ENCODE data around the gene HCAR3.
"Not testable (repeated sequence)": the region's sequence is repeated elsewhere in the genome, so short reads cannot be mapped to it uniquely, and the experiment has no call there.

Gene HCAR3

DNA sequence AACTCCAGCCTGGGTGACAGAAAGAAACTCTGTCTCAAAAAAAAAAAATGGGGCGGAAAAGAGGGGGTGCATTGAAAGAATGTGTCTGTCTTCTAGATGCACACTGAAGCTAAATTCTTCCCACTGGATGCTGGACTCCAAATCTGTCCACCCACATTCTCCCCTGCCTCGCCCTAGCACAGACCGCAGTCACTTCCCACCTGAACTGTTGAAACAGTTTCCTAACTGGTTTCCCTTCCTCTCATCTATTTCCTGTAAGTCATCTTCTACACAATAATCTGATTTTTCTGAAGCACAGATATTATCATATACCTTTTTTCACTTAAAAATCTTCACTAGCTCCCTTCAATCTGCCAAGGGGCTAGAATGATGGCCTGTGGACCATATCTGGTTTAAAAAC lies 15.6 kb upstream of the HCAR3 start:
- H3K4me3 ChIP-seq (ENCODE audit: low read length): no peak overlapping the region

DNA sequence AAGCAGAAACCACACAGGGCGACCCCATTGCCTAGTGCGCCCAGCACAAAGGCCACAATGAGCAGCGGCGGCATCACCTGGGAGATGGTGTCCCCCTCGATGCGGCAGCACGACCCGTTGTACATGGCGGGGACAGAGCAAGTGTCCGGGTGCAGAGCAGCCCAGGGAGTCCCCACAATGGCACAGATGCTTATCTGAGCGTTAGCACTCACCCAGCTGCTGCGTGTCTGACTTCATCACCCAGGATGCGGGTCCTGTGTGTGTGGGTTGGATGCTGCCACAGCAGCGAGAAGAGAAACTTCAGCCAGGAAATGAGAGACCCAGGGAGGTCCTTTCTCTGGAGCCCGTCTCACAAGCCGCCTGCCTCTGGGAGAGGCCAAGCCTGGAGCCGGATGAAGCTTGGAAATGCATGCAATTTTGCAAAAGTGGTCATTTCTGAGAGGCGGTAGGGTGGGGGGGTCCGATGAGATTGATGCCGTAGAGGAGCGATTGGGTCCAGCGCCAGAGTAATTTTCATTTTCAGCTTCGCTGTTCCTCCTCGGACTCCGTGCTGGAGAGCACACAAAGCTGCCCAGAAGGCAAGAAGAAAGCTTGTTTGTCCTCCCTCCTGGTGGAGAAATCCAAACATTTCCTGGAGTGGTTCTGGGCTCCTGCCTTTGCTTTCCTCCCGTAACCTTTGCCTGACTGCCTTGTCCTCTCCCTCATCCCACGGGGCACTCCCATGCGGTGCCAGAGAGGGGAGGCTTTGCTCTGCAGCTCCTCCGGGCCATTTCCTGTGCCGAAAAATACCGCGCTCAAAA lies 13.8 kb upstream of the HCAR3 start, which contains the start of gene HCAR1:
Gene HCAR1, minus strand, starts transcription at position 630 of the 800 bp plus-strand sequence. Its CDS starts 505 bp downstream, at position 125.
- no peaks in the 10 kb centered on the region for H3K27me3 ChIP-seq (ENCODE audit: insufficient read depth, low read length)
- H3K9me3 ChIP-seq (ENCODE audit: low read length): no peaks in the 10 kb centered on the region
- H3K4me3 ChIP-seq (ENCODE audit: low read length): no peak within 1 kb of the TSS
- no peaks in the 10 kb centered on the region for H3K36me3 ChIP-seq (ENCODE audit: insufficient read depth, low read length)
- H3K4me1 ChIP-seq (ENCODE audit: insufficient read depth, low read length): no peaks in the 10 kb centered on the region
- H2AFZ ChIP-seq (ENCODE audit: low read depth, low read length): no peak within 1 kb of the TSS

More for the DNA sequence above, 15.6 kb upstream of the HCAR3 start:
- H2AFZ ChIP-seq (ENCODE audit: low read depth, low read length): no peak overlapping the region
- H3K4me1 ChIP-seq (ENCODE audit: insufficient read depth, low read length): no peaks in the 10 kb centered on the region
- no peaks in the 10 kb centered on the region for H3K9me3 ChIP-seq (ENCODE audit: low read length)
- H3K36me3 ChIP-seq (ENCODE audit: insufficient read depth, low read length): no peaks in the 10 kb centered on the region
- H3K27me3 ChIP-seq (ENCODE audit: insufficient read depth, low read length): no peaks in the 10 kb centered on the region

GRCh38 chr12:122729583-122730214 lies 13.1 kb upstream of the HCAR3 start:
- Histone ChIP-seq H3K27me3 (ENCODE audit: insufficient read depth, low read length) (no peaks in the 10 kb centered on the region), H3K4me3 (ENCODE audit: low read length) (no peak overlapping the region)

DNA sequence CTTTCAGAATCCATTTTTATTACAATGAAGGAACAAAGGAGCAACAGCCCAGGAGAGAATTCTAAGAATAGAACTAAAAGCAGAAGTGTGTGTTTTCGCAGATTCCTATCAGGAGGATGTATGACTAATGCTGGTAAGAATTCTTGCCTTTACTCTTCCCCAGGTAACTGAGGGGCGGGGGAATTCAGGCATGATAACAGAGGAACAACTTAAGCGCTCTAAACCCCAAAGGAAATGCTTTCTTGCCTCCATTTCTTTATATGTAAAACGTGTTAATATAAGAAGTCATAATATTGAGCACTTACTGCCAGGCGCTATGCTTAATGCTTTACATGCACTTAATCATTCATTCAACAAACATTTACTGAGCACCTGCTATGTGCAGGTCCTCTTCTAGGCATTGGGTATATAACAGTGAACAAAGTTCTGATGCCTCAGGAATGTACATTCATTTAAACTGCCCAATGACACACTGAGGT lies 9.5 kb upstream of the HCAR3 start:
- H3K36me3 ChIP-seq (ENCODE audit: insufficient read depth, low read length): no peaks in the 10 kb centered on the region
- H3K27me3 ChIP-seq (ENCODE audit: insufficient read depth, low read length): no peaks in the 10 kb centered on the region
- H3K4me1 ChIP-seq (ENCODE audit: insufficient read depth, low read length): no peaks in the 10 kb centered on the region
- no peaks in the 10 kb centered on the region for H3K9me3 ChIP-seq (ENCODE audit: low read length)
- H3K4me3 ChIP-seq (ENCODE audit: low read length): no peak overlapping the region
- no peak overlapping the region for H2AFZ ChIP-seq (ENCODE audit: low read depth, low read length)

More at GRCh38 chr12:122729583-122730214, 13.1 kb upstream of the HCAR3 start:
- Histone ChIP-seq H3K4me1 (ENCODE audit: insufficient read depth, low read length) (no peaks in the 10 kb centered on the region), H2AFZ (ENCODE audit: low read depth, low read length) (no peak overlapping the region), H3K36me3 (ENCODE audit: insufficient read depth, low read length) (no peaks in the 10 kb centered on the region), H3K9me3 (ENCODE audit: low read length) (no peaks in the 10 kb centered on the region)

- Histone ChIP-seq H3K4me1 (ENCODE audit: insufficient read depth, low read length) (no peaks in the 10 kb centered on the region), H3K4me3 (ENCODE audit: low read length) (no peak overlapping the region), H3K9me3 (ENCODE audit: low read length) (no peaks in the 10 kb centered on the region), H3K27me3 (ENCODE audit: insufficient read depth, low read length) (no peaks in the 10 kb centered on the region), H3K36me3 (ENCODE audit: insufficient read depth, low read length) (no peaks in the 10 kb centered on the region), H2AFZ (ENCODE audit: low read depth, low read length) (no peak overlapping the region)
Observed at GRCh38 chr12:122725452-122726079, 9.0 kb upstream of the HCAR3 start.

DNA sequence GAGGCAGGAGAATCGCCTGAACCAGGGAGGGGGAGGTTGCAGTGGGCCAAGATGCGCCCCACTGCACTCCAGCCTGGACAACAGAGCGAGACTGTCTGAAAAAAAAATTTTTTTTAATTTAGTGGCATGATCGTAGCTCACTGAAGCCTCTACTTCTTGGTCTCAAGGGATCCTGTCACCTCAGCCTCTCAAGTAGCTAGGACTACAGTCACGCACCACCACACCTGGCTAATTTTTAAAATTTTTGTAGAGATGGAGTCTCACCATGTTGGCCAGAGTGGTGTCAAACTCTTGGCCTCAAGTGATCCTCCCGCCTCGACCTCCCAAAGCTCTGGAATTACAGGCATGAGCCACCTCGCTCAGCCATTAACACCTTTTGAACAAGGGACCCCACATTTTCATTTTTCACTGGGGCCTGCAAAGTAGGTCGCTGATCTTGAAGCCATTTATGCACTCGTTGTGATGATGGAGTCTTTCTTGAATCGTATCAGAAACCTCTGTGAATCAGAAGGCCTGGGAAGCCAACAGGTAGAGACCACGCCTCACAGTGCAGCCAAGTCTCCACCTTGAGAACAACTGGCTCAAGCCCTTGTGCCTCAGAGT lies 8.1 kb upstream of the HCAR3 start:
- Histone ChIP-seq H3K9me3 (ENCODE audit: low read length) (no peaks in the 10 kb centered on the region), H3K4me1 (ENCODE audit: insufficient read depth, low read length) (no peaks in the 10 kb centered on the region), H3K4me3 (ENCODE audit: low read length) (no peak overlapping the region), H2AFZ (ENCODE audit: low read depth, low read length) (no peak overlapping the region), H3K27me3 (ENCODE audit: insufficient read depth, low read length) (no peaks in the 10 kb centered on the region), H3K36me3 (ENCODE audit: insufficient read depth, low read length) (no peaks in the 10 kb centered on the region)

DNA sequence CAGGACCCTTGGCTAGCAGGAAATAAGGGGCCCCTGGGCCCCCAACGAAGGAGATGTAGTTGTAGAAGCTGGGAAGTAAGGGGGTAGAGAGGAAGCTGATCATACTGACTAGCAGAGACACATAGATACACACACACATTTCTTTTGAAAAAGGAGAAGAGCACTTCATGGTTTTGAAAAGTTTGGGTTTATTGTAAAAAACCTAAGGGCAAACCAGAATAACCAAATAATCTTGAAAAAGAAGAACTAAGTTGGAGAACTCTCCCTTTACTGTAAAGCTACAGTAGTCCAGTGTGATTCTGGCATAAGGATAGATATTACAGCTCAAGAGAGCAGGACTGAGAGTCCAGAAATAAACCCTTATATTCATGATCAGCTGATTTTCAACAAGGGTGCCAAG lies 5.8 kb upstream of the HCAR3 start:
- Histone ChIP-seq H3K36me3 (ENCODE audit: insufficient read depth, low read length) (no peaks in the 10 kb centered on the region), H3K4me1 (ENCODE audit: insufficient read depth, low read length) (no peaks in the 10 kb centered on the region), H3K27me3 (ENCODE audit: insufficient read depth, low read length) (no peaks in the 10 kb centered on the region), H3K4me3 (ENCODE audit: low read length) (no peak overlapping the region), H2AFZ (ENCODE audit: low read depth, low read length) (no peak overlapping the region), H3K9me3 (ENCODE audit: low read length) (no peaks in the 10 kb centered on the region)

- Histone ChIP-seq H3K4me1 (ENCODE audit: insufficient read depth, low read length) (no peaks in the 10 kb centered on the region), H3K27me3 (ENCODE audit: insufficient read depth, low read length) (no peaks in the 10 kb centered on the region), H3K4me3 (ENCODE audit: low read length) (no peak overlapping the region), H3K36me3 (ENCODE audit: insufficient read depth, low read length) (no peaks in the 10 kb centered on the region), H2AFZ (ENCODE audit: low read depth, low read length) (no peak overlapping the region), H3K9me3 (ENCODE audit: low read length) (peaks cover under 1% of the 10 kb centered on the region)
Observed at GRCh38 chr12:122721057-122721545, 4.5 kb upstream of the HCAR3 start.

DNA sequence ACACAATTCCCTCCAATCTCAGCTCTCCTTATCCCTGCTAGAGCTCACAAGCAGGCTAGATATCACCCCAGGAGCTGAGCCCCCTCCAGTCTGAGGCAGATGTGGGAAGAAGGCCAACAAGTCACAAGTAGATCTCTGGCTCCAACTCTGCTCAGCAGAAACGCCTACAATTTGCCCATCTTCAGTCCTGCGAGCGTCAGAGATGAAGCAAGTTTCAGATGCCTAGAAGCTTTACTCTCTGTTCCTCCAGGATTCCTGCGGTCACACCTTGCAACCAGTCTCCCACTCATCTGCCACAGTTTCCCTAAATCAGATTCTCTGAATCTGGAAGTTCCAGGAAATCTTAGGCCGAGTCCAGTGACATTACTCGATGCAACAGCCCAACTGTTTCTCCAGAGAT lies 1.4 kb downstream of the HCAR3 start:
- H3K4me3 ChIP-seq (ENCODE audit: low read length); H3K4me1 ChIP-seq (ENCODE audit: insufficient read depth, low read length); H3K9me3 ChIP-seq (ENCODE audit: low read length); H2AFZ ChIP-seq (ENCODE audit: low read depth, low read length); H3K27me3 ChIP-seq (ENCODE audit: insufficient read depth, low read length); H3K36me3 ChIP-seq (ENCODE audit: insufficient read depth, low read length): not testable (repeated sequence)

DNA sequence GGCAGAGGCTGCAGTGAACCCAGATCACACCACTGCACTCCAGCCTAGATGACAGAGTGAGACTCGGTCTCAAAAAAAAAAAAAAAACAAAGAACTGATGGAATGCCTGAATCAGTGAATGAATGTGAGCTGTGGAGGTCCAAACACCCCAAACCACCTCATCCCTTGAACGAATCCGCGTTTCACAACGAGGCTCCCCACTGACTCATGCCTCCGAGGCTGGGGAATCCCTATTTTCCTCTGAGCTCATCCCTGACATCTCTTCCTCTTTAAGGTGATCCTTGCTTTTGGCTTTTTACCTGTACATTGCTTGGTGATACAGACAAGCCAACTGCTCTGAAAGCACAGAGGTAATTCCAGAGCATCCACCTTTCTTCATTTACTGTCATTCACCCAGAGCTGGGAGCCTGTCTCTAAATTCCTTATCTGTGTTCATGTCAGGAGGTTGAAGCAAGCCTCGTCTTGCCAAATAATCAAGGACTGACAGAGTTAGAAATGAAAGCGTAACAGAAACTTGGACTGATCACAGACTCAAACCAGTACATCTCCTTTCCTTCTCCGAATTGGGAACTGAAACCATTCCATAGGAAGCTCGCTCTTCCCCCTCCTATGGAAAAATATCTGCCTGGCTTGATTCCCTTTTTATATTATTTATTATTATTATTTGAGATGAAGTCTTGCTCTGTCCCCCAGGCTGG lies 3.0 kb downstream of the HCAR3 start:
- not testable (repeated sequence) for H3K4me1 ChIP-seq (ENCODE audit: insufficient read depth, low read length); H3K4me3 ChIP-seq (ENCODE audit: low read length); H3K9me3 ChIP-seq (ENCODE audit: low read length)

GRCh38 chr12:122711266-122711665 lies 5.3 kb downstream of the HCAR3 start:
- H3K36me3 ChIP-seq (ENCODE audit: insufficient read depth, low read length); H3K4me3 ChIP-seq (ENCODE audit: low read length); H3K4me1 ChIP-seq (ENCODE audit: insufficient read depth, low read length): not testable (repeated sequence)

More for the DNA sequence above, 3.0 kb downstream of the HCAR3 start:
- not testable (repeated sequence) for H3K27me3 ChIP-seq (ENCODE audit: insufficient read depth, low read length); H2AFZ ChIP-seq (ENCODE audit: low read depth, low read length); H3K36me3 ChIP-seq (ENCODE audit: insufficient read depth, low read length)

GRCh38 chr12:122710341-122710740 lies 6.3 kb downstream of the HCAR3 start:
- not testable (repeated sequence) for H3K4me1 ChIP-seq (ENCODE audit: insufficient read depth, low read length); H3K36me3 ChIP-seq (ENCODE audit: insufficient read depth, low read length); H3K27me3 ChIP-seq (ENCODE audit: insufficient read depth, low read length); H3K4me3 ChIP-seq (ENCODE audit: low read length); H3K9me3 ChIP-seq (ENCODE audit: low read length); H2AFZ ChIP-seq (ENCODE audit: low read depth, low read length)

More at GRCh38 chr12:122711266-122711665, 5.3 kb downstream of the HCAR3 start:
- H3K27me3 ChIP-seq (ENCODE audit: insufficient read depth, low read length); H2AFZ ChIP-seq (ENCODE audit: low read depth, low read length); H3K9me3 ChIP-seq (ENCODE audit: low read length): not testable (repeated sequence)
